HEK293 (cell line): ENCODE measurements around the gene LCNL1.

Experiments
- GLI2 ChIP-seq: fragments of 450-650 bp; formaldehyde crosslinking; IDR thresholded peaks from 2 replicates; pipeline ENCODE4; 2017; ENCODE audit warnings: missing biosample characterization, missing genetic modification characterization, low read depth, borderline replicate concordance
- GLI4 ChIP-seq: fragments of 450-650 bp; formaldehyde crosslinking; IDR thresholded peaks from 2 replicates; pipeline ENCODE4 v1.5.1; 2016; ENCODE audit warnings: missing biosample characterization, missing genetic modification characterization
- OSR2 ChIP-seq: fragments of 450-650 bp; formaldehyde crosslinking; IDR thresholded peaks from 2 replicates; pipeline ENCODE4 v1.5.1; 2016; ENCODE audit warnings: missing biosample characterization, missing genetic modification characterization
- PRDM1 ChIP-seq: fragments of 450-650 bp; formaldehyde crosslinking; IDR thresholded peaks from 2 replicates; pipeline ENCODE4; 2016; ENCODE audit warnings: missing biosample characterization, missing genetic modification characterization
- REST ChIP-seq: fragments of 450-650 bp; formaldehyde crosslinking; IDR thresholded peaks from 2 replicates; pipeline ENCODE4 v1.5.1; 2016; ENCODE audit warnings: missing biosample characterization, missing genetic modification characterization
- SP3 ChIP-seq: fragments of 450-650 bp; formaldehyde crosslinking; IDR thresholded peaks from 2 replicates; pipeline ENCODE4 v1.5.1; 2016; ENCODE audit warnings: missing biosample characterization, missing genetic modification characterization
- SP7 ChIP-seq: fragments of 450-650 bp; formaldehyde crosslinking; IDR thresholded peaks from 2 replicates; pipeline ENCODE4 v1.5.1; 2016; ENCODE audit warnings: missing biosample characterization, missing genetic modification characterization
- YY1 ChIP-seq: fragments of 450-650 bp; formaldehyde crosslinking; IDR thresholded peaks from 2 replicates; pipeline ENCODE4 v1.5.1; 2018; ENCODE audit warnings: missing biosample characterization, missing genetic modification characterization
- YY2 ChIP-seq: fragments of 450-650 bp; formaldehyde crosslinking; IDR thresholded peaks from 2 replicates; pipeline ENCODE4 v1.5.1; 2016; ENCODE audit warnings: missing biosample characterization, missing genetic modification characterization
- ZFHX2 ChIP-seq: fragments of 450-650 bp; formaldehyde crosslinking; conservative IDR thresholded peaks from 2 replicates; pipeline ENCODE4 v1.5.1; 2016; ENCODE audit warnings: missing biosample characterization, missing genetic modification characterization
- ZFP41 ChIP-seq: fragments of 450-650 bp; formaldehyde crosslinking; IDR thresholded peaks from 2 replicates; pipeline ENCODE4 v1.5.1; 2016; ENCODE audit warnings: missing biosample characterization, missing genetic modification characterization, borderline replicate concordance
- ZNF138 ChIP-seq: fragments of 450-650 bp; formaldehyde crosslinking; IDR thresholded peaks from 2 replicates; pipeline ENCODE4 v1.5.1; 2016; ENCODE audit warnings: missing biosample characterization, missing genetic modification characterization, borderline replicate concordance
- ZNF174 ChIP-seq: fragments of 450-650 bp; formaldehyde crosslinking; IDR thresholded peaks from 2 replicates; pipeline ENCODE4 v1.5.0; 2017; ENCODE audit warnings: missing biosample characterization, mild to moderate bottlenecking, missing genetic modification characterization
- ZNF214 ChIP-seq: fragments of 450-650 bp; formaldehyde crosslinking; IDR thresholded peaks from 2 replicates; pipeline ENCODE4 v1.5.1; 2017; ENCODE audit warnings: missing biosample characterization, mild to moderate bottlenecking, missing genetic modification characterization, borderline replicate concordance
- ZNF23 ChIP-seq: fragments of 450-650 bp; formaldehyde crosslinking; IDR thresholded peaks from 2 replicates; pipeline ENCODE4 v1.5.1; 2016; ENCODE audit warnings: missing biosample characterization, missing genetic modification characterization, borderline replicate concordance
- ZNF239 ChIP-seq: fragments of 450-650 bp; formaldehyde crosslinking; IDR thresholded peaks from 2 replicates; pipeline ENCODE4 v1.5.1; 2016; ENCODE audit warnings: missing biosample characterization, missing genetic modification characterization
- ZNF266 ChIP-seq: fragments of 450-650 bp; formaldehyde crosslinking; IDR thresholded peaks from 2 replicates; pipeline ENCODE4 v1.5.1; 2016; ENCODE audit warnings: missing biosample characterization, missing genetic modification characterization, low read depth
- ZNF311 ChIP-seq: fragments of 450-650 bp; formaldehyde crosslinking; IDR thresholded peaks from 2 replicates; pipeline ENCODE4 v1.5.1; 2017; ENCODE audit warnings: missing biosample characterization, missing genetic modification characterization, borderline replicate concordance
- ZNF350 ChIP-seq: fragments of 450-650 bp; formaldehyde crosslinking; IDR thresholded peaks from 2 replicates; pipeline ENCODE4 v1.5.0; 2017; ENCODE audit warnings: missing biosample characterization, mild to moderate bottlenecking, missing genetic modification characterization
- ZNF354C ChIP-seq: fragments of 450-650 bp; formaldehyde crosslinking; IDR thresholded peaks from 2 replicates; pipeline ENCODE4 v1.5.1; 2016; ENCODE audit warnings: missing biosample characterization, missing genetic modification characterization, low read depth, borderline replicate concordance
- ZNF596 ChIP-seq: fragments of 450-650 bp; IDR thresholded peaks from 2 replicates; pipeline ENCODE4 v1.5.0; 2018; ENCODE audit warnings: missing biosample characterization, mild to moderate bottlenecking, missing genetic modification characterization, moderate library complexity
- ZNF610 ChIP-seq: fragments of 450-650 bp; formaldehyde crosslinking; IDR thresholded peaks from 2 replicates; pipeline ENCODE4 v1.5.1; 2016; ENCODE audit warnings: missing biosample characterization, missing genetic modification characterization, borderline replicate concordance
- ZNF639 ChIP-seq: fragments of 450-650 bp; formaldehyde crosslinking; IDR thresholded peaks from 2 replicates; pipeline ENCODE4 v1.5.1; 2016; ENCODE audit warnings: missing biosample characterization, missing genetic modification characterization
- ZNF658 ChIP-seq: fragments of 450-650 bp; formaldehyde crosslinking; IDR thresholded peaks from 2 replicates; pipeline ENCODE4; 2016; ENCODE audit warnings: missing biosample characterization, missing genetic modification characterization
- ZNF660 ChIP-seq: fragments of 450-650 bp; IDR thresholded peaks from 2 replicates; pipeline ENCODE4 v1.5.1; 2018; ENCODE audit warnings: missing biosample characterization, mild to moderate bottlenecking, missing genetic modification characterization
- ZNF670 ChIP-seq: fragments of 450-650 bp; formaldehyde crosslinking; IDR thresholded peaks from 2 replicates; pipeline ENCODE4 v1.5.1; 2016; ENCODE audit warnings: missing biosample characterization, missing genetic modification characterization, low read depth
- ZNF843 ChIP-seq: fragments of 450-650 bp; formaldehyde crosslinking; IDR thresholded peaks from 2 replicates; pipeline ENCODE4 v1.5.1; 2016; ENCODE audit warnings: missing biosample characterization, missing genetic modification characterization
- ZSCAN16 ChIP-seq: fragments of 450-650 bp; formaldehyde crosslinking; IDR thresholded peaks from 2 replicates; pipeline ENCODE4 v1.5.1; 2016; ENCODE audit warnings: missing biosample characterization, missing genetic modification characterization
- ZSCAN23 ChIP-seq: fragments of 450-650 bp; formaldehyde crosslinking; IDR thresholded peaks from 2 replicates; pipeline ENCODE4 v1.5.1; 2016; ENCODE audit warnings: missing biosample characterization, missing genetic modification characterization
- TF ChIP-seq, protein P1 (sequence below): fragments of 450-650 bp; formaldehyde crosslinking; conservative IDR thresholded peaks from 2 replicates; pipeline ENCODE4 v1.5.1; 2016; ENCODE audit warnings: low read depth, missing biosample characterization, missing genetic modification characterization

LCNL1 gene

GRCh38 chr9:136991993-136992818 lies 9.4 kb downstream of the LCNL1 start, which contains the start of gene PAXX (continued):
- TF ChIP-seq ZNF23 (tag by site-specific recombination) (no peak), ZNF266 (tag by site-specific recombination) (no peak), ZNF138 (tag by site-specific recombination) (no peak), GLI4 (tag by site-specific recombination) (no peak), YY2 (tag by site-specific recombination) (peak; percentile 76), ZNF660 (no peak; the same call in none of the 2 replicates), ZFP41 (tag by site-specific recombination) (no peak), ZNF658 (tag by site-specific recombination) (no peak), GLI2 (tag by site-specific recombination) (no peak), ZNF311 (tag by site-specific recombination) (no peak), SP7 (tag by site-specific recombination) (peak; percentile 66), ZNF214 (tag by site-specific recombination) (no peak), PRDM1 (no peak), ZNF639 (tag by site-specific recombination) (no peak), ZNF596 (tag by site-specific recombination) (no peak), SP3 (tag by site-specific recombination) (peak; percentile 75; the same call in 1 of the 2 replicates), ZNF354C (tag by site-specific recombination) (no peak), ZNF239 (tag by site-specific recombination) (no peak), ZNF350 (tag by site-specific recombination) (no peak), ZNF610 (tag by site-specific recombination) (peak; percentile 72; the same call in 1 of the 2 replicates), REST (tag by site-specific recombination) (no peak), ZNF174 (no peak), ZSCAN23 (0 out of 2 replicates have a peak, but pooled peaks have one; percentile 44), ZFHX2 (0 out of 2 replicates have a peak, but pooled peaks have one; percentile 7), ZNF670 (tag by site-specific recombination) (no peak), ZNF843 (tag by site-specific recombination) (0 out of 2 replicates have a peak, but pooled peaks have one; percentile 11), ZSCAN16 (tag by site-specific recombination) (peak; percentile 64), OSR2 (tag by site-specific recombination) (no peak), YY1 (peak; percentile 71)
- TF ChIP-seq, protein P1, sequence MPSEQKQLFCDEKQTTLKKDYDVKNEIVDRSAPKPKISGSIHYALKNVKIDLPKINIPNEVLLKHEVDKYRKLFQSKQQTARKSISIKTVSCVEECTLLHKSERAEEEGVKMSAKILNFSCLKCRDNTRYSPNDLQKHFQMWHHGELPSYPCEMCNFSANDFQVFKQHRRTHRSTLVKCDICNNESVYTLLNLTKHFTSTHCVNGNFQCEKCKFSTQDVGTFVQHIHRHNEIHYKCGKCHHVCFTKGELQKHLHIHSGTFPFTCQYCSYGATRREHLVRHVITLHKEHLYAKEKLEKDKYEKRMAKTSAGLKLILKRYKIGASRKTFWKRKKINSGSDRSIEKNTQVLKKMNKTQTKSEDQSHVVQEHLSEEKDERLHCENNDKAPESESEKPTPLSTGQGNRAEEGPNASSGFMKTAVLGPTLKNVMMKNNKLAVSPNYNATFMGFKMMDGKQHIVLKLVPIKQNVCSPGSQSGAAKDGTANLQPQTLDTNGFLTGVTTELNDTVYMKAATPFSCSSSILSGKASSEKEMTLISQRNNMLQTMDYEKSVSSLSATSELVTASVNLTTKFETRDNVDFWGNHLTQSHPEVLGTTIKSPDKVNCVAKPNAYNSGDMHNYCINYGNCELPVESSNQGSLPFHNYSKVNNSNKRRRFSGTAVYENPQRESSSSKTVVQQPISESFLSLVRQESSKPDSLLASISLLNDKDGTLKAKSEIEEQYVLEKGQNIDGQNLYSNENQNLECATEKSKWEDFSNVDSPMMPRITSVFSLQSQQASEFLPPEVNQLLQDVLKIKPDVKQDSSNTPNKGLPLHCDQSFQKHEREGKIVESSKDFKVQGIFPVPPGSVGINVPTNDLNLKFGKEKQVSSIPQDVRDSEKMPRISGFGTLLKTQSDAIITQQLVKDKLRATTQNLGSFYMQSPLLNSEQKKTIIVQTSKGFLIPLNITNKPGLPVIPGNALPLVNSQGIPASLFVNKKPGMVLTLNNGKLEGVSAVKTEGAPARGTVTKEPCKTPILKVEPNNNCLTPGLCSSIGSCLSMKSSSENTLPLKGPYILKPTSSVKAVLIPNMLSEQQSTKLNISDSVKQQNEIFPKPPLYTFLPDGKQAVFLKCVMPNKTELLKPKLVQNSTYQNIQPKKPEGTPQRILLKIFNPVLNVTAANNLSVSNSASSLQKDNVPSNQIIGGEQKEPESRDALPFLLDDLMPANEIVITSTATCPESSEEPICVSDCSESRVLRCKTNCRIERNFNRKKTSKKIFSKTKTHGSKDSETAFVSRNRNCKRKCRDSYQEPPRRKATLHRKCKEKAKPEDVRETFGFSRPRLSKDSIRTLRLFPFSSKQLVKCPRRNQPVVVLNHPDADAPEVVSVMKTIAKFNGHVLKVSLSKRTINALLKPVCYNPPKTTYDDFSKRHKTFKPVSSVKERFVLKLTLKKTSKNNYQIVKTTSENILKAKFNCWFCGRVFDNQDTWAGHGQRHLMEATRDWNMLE: no peak
